Measurements from ENCODE around the gene SPRN.

The SPRN gene

DNA sequence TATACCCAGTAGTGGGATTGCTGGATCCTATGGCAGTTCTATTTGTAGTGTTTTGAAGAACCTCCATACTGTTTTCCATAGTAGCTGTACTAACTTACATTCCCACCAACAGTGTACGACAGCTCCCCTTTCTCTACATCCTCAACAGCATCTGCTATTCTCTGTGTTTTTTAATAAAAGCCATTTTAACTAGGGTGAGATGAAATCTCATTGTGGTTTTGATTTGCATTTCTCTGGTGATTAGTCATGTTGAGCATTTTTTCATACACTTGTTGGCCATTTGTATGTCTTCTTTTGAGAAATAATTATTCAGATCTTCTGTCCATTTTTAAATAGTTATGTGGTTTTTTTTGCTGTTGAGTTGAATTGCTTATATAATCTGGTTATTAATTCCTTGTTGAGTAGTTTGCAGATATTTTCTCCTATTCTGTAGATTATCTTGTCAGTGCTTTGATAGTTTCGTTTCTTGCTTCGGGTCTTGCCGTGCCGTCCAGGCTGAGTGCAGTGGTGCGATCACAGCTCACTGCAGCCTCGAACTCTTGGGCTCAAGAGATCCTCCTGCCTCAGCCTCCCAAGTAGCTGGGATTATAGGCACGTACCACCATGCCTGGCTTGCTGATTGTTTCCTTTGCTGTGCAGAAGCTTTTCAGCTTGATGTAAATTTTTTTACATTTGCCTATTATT, 18.4 kb downstream of the SPRN start:
- no peak for DNase-seq (ENCODE audit: low read depth)

DNA sequence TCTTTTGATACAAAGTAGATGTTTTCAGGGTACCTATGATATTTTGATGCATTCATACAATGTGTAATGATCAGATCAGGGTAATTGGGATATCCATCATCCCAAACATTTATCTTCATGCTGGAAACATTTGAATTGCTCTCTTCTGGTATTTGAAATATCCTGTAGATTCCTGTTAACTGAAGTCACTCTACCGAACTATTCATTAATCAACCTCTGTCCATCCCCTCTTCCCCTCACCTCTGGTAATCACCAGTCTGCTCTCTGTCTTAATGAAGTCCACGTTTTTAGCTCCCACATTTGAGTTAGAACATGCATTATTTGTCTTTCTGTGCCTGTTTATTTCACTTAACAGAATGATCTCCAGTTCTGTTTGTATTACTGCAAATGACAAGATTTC, 19.2 kb downstream of the SPRN start:
- DNase-seq (ENCODE audit: low read depth), result no peak

GRCh38 chr10:133403784-133404183, 20.6 kb downstream of the SPRN start:
- no peak for DNase-seq (ENCODE audit: low read depth)

GRCh38 chr10:133403359-133403758, 21.1 kb downstream of the SPRN start:
- DNase-seq (ENCODE audit: low read depth), result no peak

DNA sequence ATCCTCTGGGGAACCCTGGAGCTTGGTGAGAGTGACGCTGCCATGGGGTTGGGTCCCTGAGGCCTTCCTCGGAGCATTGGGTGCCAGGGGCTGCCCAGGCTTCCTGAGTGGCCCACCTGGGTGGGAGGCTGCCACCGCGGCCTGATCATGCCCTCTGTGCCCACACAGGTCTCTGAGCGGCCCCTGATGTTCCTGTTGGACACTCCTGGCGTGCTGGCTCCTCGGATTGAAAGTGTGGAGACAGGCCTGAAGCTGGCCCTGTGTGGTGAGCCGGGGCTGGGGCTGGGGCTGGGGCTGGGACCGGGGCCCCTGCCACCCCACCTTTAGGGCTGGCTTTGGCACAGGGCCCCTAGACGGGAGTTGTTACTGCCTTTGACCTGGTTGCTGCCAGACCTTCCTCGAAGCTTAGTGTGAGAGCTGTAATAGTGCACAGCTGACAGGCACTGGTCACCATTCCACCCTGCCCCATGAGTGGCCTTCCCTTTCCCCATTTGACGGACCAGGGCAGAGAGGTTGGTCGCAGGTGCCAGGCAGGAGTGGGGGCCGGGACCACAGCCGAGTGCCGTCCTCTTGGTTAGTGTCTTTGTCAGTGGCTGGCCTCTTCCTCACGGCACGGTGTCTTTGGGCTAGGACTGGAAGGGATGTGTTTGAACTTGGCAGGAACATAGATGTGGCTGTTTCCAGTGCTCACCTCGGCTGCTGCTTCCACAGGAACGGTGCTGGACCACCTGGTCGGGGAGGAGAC, 22.3 kb downstream of the SPRN start:
- no peak for DNase-seq (ENCODE audit: low read depth)

GRCh38 chr10:133401500-133401899, 22.9 kb downstream of the SPRN start:
- DNase-seq (ENCODE audit: low read depth), result no peak

DNA sequence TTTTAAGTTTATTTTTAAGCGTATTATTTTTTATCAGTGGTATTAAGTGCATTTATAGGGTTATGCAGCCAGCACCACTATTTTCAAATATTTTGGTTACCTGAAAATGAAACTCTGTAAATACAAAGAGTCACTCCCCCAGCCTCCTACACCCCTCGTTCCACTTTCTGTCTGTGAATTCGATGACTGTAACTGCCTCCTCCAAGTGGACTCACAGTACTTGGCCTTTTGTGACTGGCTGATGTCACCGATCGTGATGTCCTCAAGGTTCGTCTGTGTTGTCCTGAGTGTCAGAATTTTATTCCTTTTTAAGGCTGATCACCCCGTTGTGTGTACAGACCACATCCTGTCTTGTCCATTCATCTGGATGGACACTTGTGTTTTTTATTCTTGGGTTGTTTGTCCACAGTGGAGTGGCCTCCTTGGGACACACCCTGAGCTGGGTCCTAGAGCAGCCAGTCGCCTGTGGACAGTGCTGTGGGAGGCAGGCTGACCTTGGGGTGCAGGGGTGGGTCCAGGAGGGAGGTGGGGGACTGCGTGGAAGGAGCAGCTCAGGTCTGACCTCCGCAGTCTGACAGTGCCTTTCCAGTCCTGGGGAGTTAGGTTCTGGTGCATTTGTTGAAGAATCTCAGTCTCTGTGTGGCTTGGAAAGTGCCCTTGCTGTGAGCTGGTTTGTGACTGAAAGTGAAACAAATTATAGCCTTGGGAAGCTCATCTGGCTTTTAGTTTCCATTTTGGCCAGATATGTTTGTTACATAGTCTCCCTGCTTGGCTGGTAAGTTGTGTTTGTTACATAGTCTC, 23.6 kb downstream of the SPRN start:
- DNase-seq (ENCODE audit: low read depth), result no peak

DNA sequence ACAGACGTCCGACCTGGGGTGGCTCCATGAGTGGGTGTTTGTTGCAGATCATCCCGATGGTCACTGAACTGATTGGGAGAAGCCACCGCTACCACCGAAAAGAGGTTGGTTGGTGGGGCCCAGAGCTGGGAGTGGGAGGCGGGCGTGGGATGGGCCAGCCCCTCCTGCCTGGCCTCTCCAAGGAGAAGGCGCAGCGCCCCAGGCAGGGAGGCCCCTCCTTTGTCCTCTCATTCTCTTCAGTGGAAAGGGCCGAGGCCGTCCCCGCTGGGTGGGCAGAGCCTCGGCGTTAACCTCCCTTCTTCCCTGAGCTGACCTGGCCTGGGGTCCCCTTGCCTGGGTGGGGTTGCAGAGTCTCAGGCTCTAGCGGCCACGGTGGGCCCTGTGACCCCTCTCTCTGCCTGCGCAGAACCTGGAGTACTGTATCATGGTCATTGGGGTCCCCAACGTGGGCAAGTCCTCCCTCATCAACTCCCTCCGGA, 25.3 kb downstream of the SPRN start:
- DNase-seq (ENCODE audit: low read depth), result no peak

GRCh38 chr10:133397938-133398337, 26.5 kb downstream of the SPRN start:
- DNase-seq (ENCODE audit: low read depth), result no peak

GRCh38 chr10:133396035-133396624, 28.3 kb downstream of the SPRN start:
- no peak for DNase-seq (ENCODE audit: low read depth)

GRCh38 chr10:133394801-133395221, 29.6 kb downstream of the SPRN start:
- no peak for DNase-seq (ENCODE audit: low read depth)

GRCh38 chr10:133394064-133394663, 30.3 kb downstream of the SPRN start, which contains the start of gene MTG1:
Gene MTG1, plus strand, starts transcription at chr10:133394157. Its CDS starts 64 bp downstream, at chr10:133394221.
- DNase-seq (ENCODE audit: low read depth), result peak; percentile 84

DNA sequence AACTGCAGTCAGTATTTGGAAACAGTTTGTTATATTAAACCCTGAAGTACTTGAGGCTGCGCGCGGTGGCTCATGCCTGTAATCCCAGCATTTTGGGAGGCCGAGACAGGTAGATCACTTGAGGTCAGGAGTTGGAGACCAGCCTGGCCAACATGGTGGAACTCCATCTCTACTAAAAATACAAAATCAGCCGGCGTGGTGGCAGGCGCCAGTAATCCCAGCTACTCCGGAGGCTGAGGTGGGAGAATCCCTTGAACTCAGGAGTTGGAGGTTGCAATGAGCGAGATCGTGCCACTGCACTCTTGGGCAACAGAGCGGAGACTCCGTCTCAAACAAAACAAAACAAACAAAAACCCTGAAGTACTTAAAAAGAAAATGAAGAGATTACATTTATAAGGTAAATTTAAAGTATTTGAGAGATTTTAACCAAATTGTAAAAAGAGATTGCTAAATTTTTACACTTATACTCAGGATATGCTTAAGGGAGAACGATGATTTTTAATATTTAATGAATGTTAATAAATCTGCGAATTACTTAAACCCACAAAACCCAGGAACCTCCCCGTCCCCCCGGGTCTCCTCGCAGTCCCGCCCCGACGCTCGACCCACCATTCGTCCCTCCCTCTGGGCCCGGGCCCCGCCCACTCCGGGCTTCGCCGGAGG, 30.9 kb downstream of the SPRN start:
- DNase-seq (ENCODE audit: low read depth), result no peak

DNA sequence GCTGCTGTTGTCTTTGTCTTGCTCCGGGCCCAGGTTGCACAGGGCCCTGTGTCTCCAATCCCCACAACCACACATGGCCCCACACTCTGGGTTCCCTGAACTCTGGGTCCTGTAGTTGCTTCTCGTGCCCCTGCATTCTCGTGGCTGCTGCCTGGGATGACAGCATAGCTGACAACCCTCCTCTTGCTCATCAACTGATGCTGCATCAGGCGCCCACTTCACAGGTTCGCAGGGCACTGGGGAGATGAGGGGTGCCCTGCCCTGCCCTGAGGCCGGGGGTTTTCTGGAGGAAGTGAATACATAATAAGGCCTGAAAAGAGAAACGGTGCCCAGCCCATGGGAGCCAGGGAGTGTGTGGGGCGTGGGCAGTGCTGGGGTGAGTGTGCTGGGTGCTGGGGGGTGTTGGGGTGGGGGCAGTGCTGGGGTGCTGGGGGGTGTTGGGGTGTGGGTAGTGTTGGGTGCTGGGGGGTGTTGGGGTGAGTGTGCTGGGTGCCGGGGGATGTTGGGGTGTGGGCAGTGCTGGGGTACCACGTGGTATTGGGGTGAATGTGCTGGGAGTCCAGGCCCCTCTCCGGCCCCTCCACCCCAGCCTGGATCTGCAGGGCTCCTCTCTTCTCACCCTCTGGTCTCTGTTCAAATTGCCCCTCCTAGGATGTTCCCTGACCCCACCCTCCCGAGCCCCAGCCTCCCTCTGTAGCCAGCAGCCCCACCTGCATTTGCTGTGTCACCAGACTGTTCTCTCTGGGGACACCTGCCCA, 32.5 kb downstream of the SPRN start:
- DNase-seq (ENCODE audit: low read depth), result no peak

DNA sequence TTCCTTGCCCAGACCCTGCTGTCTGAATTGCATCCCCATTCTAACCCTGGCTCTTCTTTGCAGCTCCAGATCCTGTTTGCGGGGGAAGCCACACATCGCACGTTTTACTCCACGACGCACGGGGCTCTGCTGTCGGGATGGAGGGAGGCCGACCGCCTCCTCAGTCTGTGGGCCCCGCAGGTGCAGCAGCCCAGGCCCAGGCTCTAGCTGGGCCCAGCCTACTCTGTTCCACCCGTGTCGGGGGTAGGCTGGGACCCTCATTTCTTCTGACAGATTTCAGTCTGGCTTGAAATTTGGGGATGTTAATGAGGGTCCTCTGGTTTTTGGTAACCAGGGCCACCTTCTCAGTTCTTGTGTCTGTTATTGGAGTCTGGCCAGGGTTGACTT, 33.2 kb downstream of the SPRN start:
- DNase-seq (ENCODE audit: low read depth), result no peak

DNA sequence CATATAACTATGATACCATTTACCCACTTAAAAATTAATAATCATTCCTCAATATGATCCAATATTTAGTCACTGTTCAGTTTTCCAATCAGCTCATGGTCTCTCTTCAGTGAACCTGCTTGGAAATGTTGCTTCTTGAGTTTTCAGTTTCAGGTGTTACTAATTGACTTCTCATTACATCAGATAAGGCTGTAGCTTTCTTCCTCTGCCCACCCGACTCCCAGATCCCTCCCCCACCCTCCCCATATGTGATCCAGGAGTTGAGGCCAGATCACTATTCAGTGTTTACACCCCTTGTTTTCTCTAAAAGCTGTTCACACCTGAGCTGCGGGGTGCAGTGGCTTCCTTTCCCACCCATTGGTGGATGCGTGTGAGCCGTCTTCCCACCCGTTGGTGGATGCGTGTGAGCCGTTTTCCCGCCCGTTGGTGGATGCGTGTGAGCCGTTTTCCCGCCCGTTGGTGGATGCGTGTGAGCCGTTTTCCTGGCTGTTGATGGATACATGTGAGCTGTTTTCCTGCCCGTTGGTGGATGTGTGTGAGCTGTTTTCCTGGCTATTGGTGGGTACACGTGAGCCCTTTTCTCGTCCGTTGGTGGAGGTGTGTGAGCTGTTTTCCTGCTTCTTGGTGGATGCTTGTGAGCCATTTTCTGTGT, 33.7 kb downstream of the SPRN start:
- DNase-seq (ENCODE audit: low read depth), result no peak

GRCh38 chr10:133388973-133389818, 35.2 kb downstream of the SPRN start:
- DNase-seq (ENCODE audit: low read depth), result no peak

DNA sequence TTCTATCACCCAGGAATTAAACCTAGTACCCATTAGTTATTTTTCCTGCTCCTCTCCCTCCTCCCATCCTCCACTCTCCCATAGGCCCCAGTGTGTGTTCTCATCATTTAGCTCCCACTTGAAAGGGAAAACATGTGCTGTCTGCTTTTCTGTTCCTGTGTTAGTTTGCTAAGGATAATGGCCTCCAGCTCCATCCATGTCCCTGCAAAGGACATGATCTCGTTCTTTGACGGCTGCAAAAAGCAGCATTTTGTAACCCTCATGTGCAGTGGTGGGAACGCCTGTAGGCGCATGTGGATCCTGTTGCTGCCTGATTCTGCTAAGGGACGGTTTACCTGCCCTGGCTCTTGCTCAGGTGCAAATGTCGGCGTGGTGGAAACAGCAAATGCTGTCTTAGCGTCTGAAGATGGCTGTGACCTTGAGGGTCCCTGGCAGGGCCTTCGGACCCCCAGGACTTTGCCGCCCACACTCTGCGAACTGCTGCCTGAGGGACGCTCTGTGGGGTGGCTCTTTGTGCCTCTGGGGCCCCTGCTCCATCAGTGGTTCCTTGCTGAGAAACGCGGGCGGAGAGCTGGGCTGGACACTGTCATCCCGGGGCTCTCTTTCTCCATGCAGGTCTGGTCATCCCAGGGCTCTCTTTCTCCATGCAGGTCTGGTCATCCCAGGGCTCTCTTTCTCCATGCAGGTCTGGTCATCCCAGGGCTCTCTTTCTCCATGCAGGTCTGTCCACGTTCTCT, 36.0 kb downstream of the SPRN start:
- DNase-seq (ENCODE audit: low read depth), result no peak

Data from GM04504 (cell line).